H9 (cell line): ENCODE data around the gene ALG9. TPM values are rescaled to one million over a fixed set of nuclear protein-coding genes. Genes with fewer than 3 reads are reported as not detected.

Experiments used
- DNase-seq: peaks from one replicate; pipeline ENCODE4 v3.0.0-alpha.2; 2017
- H2AFZ ChIP-seq: one replicate; pipeline ENCODE4 v1.6.1; 2013; ENCODE audit warnings: mild to moderate bottlenecking, low read length, control low read depth, moderate library complexity
- H2AK5ac ChIP-seq: 2 replicates; pipeline ENCODE4 v1.6.1; 2013; ENCODE audit warnings: low read length, control low read depth, mixed read lengths; ENCODE audit not compliant: insufficient read length
- H2BK120ac ChIP-seq: one replicate; pipeline ENCODE4 v1.6.1; 2013; ENCODE audit warnings: low read depth, mild to moderate bottlenecking, low read length, control low read depth, inconsistent platforms; ENCODE audit not compliant: poor library complexity, severe bottlenecking
- H2BK12ac ChIP-seq: 2 replicates; pipeline ENCODE4 v1.6.1; 2013; ENCODE audit warnings: low read length, control low read depth, mixed read lengths, low read depth; ENCODE audit not compliant: insufficient read length
- H2BK15ac ChIP-seq: 2 replicates; pipeline ENCODE4 v1.6.1; 2013; ENCODE audit warnings: low read depth, low read length, control low read depth
- H2BK20ac ChIP-seq: one replicate; pipeline ENCODE4 v1.6.1; 2013; ENCODE audit warnings: low read depth, mild to moderate bottlenecking, low read length, control low read depth, inconsistent platforms; ENCODE audit not compliant: poor library complexity, severe bottlenecking
- H2BK5ac ChIP-seq: 2 replicates; pipeline ENCODE4 v1.6.1; 2013; ENCODE audit warnings: low read length, control low read depth, mixed read lengths; ENCODE audit not compliant: insufficient read length
- H3K14ac ChIP-seq: 2 replicates; pipeline ENCODE4 v1.6.1; 2013; ENCODE audit warnings: low read length, control low read depth; ENCODE audit not compliant: insufficient read depth
- H3K18ac ChIP-seq: 2 replicates; pipeline ENCODE4 v1.6.1; 2013; ENCODE audit warnings: low read depth, mild to moderate bottlenecking, mixed read lengths, low read length, control low read depth; ENCODE audit not compliant: insufficient read length
- H3K23ac ChIP-seq: 2 replicates; pipeline ENCODE4 v1.6.1; 2013; ENCODE audit warnings: low read length, control low read depth, mixed read lengths, low read depth; ENCODE audit not compliant: insufficient read length
- H3K23me2 ChIP-seq: 2 replicates; pipeline ENCODE4 v1.6.1; 2013; ENCODE audit warnings: low read depth, mild to moderate bottlenecking, mixed read lengths, low read length, control low read depth; ENCODE audit not compliant: insufficient read length, poor library complexity, severe bottlenecking
- H3K27ac ChIP-seq: 2 replicates; pipeline ENCODE4 v1.5.1; 2013; ENCODE audit warnings: low read length, control low read depth, mixed read lengths, low read depth; ENCODE audit not compliant: insufficient read length
- H3K27me3 ChIP-seq: 2 replicates; pipeline ENCODE4 v1.6.1; 2013; ENCODE audit warnings: low read length, control low read depth, inconsistent platforms; ENCODE audit not compliant: insufficient read depth
- H3K4ac ChIP-seq: 2 replicates; pipeline ENCODE4 v1.6.1; 2013; ENCODE audit warnings: low read depth, mild to moderate bottlenecking, control low read depth, inconsistent platforms, low read length, moderate library complexity
- H3K4me1 ChIP-seq: 2 replicates; pipeline ENCODE4 v1.6.1; 2013; ENCODE audit warnings: low read length, control low read depth, inconsistent platforms; ENCODE audit not compliant: insufficient read depth
- H3K4me2 ChIP-seq: 2 replicates; pipeline ENCODE4 v1.6.1; 2013; ENCODE audit warnings: low read length, control low read depth, mixed read lengths; ENCODE audit not compliant: insufficient read length, insufficient read depth
- H3K56ac ChIP-seq: 2 replicates; pipeline ENCODE4 v1.6.1; 2013; ENCODE audit warnings: low read depth, mild to moderate bottlenecking, mixed read lengths, low read length, control low read depth; ENCODE audit not compliant: insufficient read length
- H3K79me1 ChIP-seq: 2 replicates; pipeline ENCODE4 v1.6.1; 2013; ENCODE audit warnings: low read depth, mild to moderate bottlenecking, moderate library complexity, low read length, control low read depth, inconsistent platforms; ENCODE audit not compliant: insufficient read depth, poor library complexity, severe bottlenecking
- H3K79me2 ChIP-seq: 2 replicates; pipeline ENCODE4 v1.6.1; 2013; ENCODE audit warnings: low read length, control low read depth, inconsistent platforms; ENCODE audit not compliant: insufficient read depth
- H3K9ac ChIP-seq: 2 replicates; pipeline ENCODE4 v1.6.1; 2013; ENCODE audit warnings: low read length, control low read depth, mixed read lengths; ENCODE audit not compliant: insufficient read length; ENCODE audit errors: extremely low read depth
- H3K9me3 ChIP-seq: one replicate; pipeline ENCODE4 v1.6.1; 2013; ENCODE audit warnings: low read depth, low read length, inconsistent platforms; ENCODE audit not compliant: control insufficient read depth
- H3T11ph ChIP-seq: one replicate; pipeline ENCODE4 v1.6.1; 2013; ENCODE audit warnings: mild to moderate bottlenecking, low read length, control low read depth, inconsistent platforms
- H4K20me1 ChIP-seq: one replicate; pipeline ENCODE4 v1.6.1; 2013; ENCODE audit not compliant: control insufficient read depth, insufficient read length, insufficient read depth
- H4K5ac ChIP-seq: 2 replicates; pipeline ENCODE4 v1.6.1; 2013; ENCODE audit warnings: low read depth, mild to moderate bottlenecking, mixed read lengths, low read length, control low read depth; ENCODE audit not compliant: insufficient read length
- H4K8ac ChIP-seq: replicated peaks from 2 replicates; pipeline ENCODE4 v1.6.1; 2013; ENCODE audit warnings: low read length, control low read depth, mixed read lengths, low read depth; ENCODE audit not compliant: insufficient read length
- H4K91ac ChIP-seq: 2 replicates; pipeline ENCODE4 v1.6.1; 2013; ENCODE audit warnings: low read depth, mild to moderate bottlenecking, moderate library complexity, mixed read lengths, low read length, control low read depth; ENCODE audit not compliant: insufficient read length
- H3K27ac Mint-ChIP-seq, 3 experiments: 2 replicates in 2 of 3; 3 replicates in 1 of 3; pipeline ENCODE4 v1.8.0; 2020 to 2021; ENCODE audit warnings: mixed read lengths in 3 of 3, mild to moderate bottlenecking in 1 of 3, moderate library complexity in 1 of 3
- H3K27me3 Mint-ChIP-seq: 2 replicates; pipeline ENCODE4 v1.8.0; 2021; ENCODE audit warnings: low read depth, mild to moderate bottlenecking, moderate library complexity, mixed read lengths
- H3K36me3 Mint-ChIP-seq, 3 experiments: 2 replicates in 2 of 3; 3 replicates in 1 of 3; pipeline ENCODE4 v1.8.0; 2020 to 2021; ENCODE audit warnings: low read depth in 3 of 3, mixed read lengths in 3 of 3; ENCODE audit not compliant: insufficient read depth in 1 of 3
- H3K4me1 Mint-ChIP-seq, 2 experiments: 2 replicates each; pipeline ENCODE4 v1.8.0; 2020; ENCODE audit warnings: mixed read lengths in 2 of 2
- H3K4me3 Mint-ChIP-seq, 2 experiments: 2 replicates in 1 of 2; 3 replicates in 1 of 2; pipeline ENCODE4 v1.8.0; 2020 to 2021; ENCODE audit warnings: mild to moderate bottlenecking in 2 of 2, mixed read lengths in 2 of 2, moderate library complexity in 1 of 2
- H3K9me3 Mint-ChIP-seq, 2 experiments: 2 replicates in 1 of 2; 3 replicates in 1 of 2; pipeline ENCODE4 v1.8.0; 2020; ENCODE audit warnings: mild to moderate bottlenecking in 2 of 2, mixed read lengths in 2 of 2, moderate library complexity in 1 of 2
- WGBS: extraction: QIAGEN DNeasy Blood & Tissue Kit; methylation state at CpG from one replicate; pipeline ENCODE4 v1.1.7; 2013; ENCODE audit warnings: missing lambda C conversion rate, low lambda C conversion rate, mixed read lengths; ENCODE audit not compliant: insufficient read length; ENCODE audit errors: extremely low coverage; 5-methylcytosine and 5-hydroxymethylcytosine counted together
- total RNA-seq: library from RNA; stranded (reverse); gene quantifications from 2 replicates; pipeline ENCODE4 v1.2.1, GENCODE V29; 2021
- TF ChIP-seq, protein P1 (sequence below): fragments of 200-600 bp; sonication (generic); conservative IDR thresholded peaks from 3 replicates; pipeline ENCODE4 v1.8.0; 2021; ENCODE audit warnings: antibody characterized with exemption, mild to moderate bottlenecking

The ALG9 gene
- total RNA-seq, 1 experiment from 2014 or later = 26.0 TPM

- peak overlapping the region; percentile 85 for H3K4me2 ChIP-seq
- no peak overlapping the region for H2BK20ac ChIP-seq
- Mint-ChIP-seq H3K4me3 (peak overlapping the region; percentile 99 to 100), H3K9me3 (no peaks in the 10 kb centered on the region), H3K27me3 (no peaks in the 10 kb centered on the region), H3K27ac (peak overlapping the region; percentile 17 to 100 (median 99); a peak in 5 of 7 replicates), H3K36me3 (peaks cover 22 to 45% (median 39%) of the 10 kb centered on the region in 3 experiments), H3K4me1 (peaks cover 30 to 41% of the 10 kb centered on the region in 2 experiments)
- no peaks in the 10 kb centered on the region for H3K9me3 ChIP-seq
- H3K79me1 ChIP-seq = peaks cover 6% of the 10 kb centered on the region
- H2BK12ac ChIP-seq = no peak overlapping the region
- TF ChIP-seq, protein P1, sequence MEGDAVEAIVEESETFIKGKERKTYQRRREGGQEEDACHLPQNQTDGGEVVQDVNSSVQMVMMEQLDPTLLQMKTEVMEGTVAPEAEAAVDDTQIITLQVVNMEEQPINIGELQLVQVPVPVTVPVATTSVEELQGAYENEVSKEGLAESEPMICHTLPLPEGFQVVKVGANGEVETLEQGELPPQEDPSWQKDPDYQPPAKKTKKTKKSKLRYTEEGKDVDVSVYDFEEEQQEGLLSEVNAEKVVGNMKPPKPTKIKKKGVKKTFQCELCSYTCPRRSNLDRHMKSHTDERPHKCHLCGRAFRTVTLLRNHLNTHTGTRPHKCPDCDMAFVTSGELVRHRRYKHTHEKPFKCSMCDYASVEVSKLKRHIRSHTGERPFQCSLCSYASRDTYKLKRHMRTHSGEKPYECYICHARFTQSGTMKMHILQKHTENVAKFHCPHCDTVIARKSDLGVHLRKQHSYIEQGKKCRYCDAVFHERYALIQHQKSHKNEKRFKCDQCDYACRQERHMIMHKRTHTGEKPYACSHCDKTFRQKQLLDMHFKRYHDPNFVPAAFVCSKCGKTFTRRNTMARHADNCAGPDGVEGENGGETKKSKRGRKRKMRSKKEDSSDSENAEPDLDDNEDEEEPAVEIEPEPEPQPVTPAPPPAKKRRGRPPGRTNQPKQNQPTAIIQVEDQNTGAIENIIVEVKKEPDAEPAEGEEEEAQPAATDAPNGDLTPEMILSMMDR = no peak
- 0 out of 2 replicates have a peak, but pooled peaks cover 5% of the 10 kb centered on the region for H3K79me2 ChIP-seq
- H4K91ac ChIP-seq = no peak overlapping the region
- peaks cover 3% of the 10 kb centered on the region; the same call in 1 of the 2 replicates for H3K4me1 ChIP-seq
- H3K9ac ChIP-seq = peak overlapping the region; percentile 77
- H3K56ac ChIP-seq = no peak overlapping the region
- peaks cover 11% of the 10 kb centered on the region for H3K23me2 ChIP-seq
- no peak overlapping the region for H3K23ac ChIP-seq
- H4K8ac ChIP-seq = no peak overlapping the region
- H4K20me1 ChIP-seq = no peaks in the 10 kb centered on the region
- H3K4ac ChIP-seq = no peak overlapping the region
- H2AK5ac ChIP-seq = no peak overlapping the region
- H2BK120ac ChIP-seq = no peak overlapping the region
- no peak overlapping the region for H4K5ac ChIP-seq
- H2AFZ ChIP-seq = no peak overlapping the region
- H2BK15ac ChIP-seq = no peak overlapping the region
- H3K14ac ChIP-seq = peak overlapping the region; percentile 94; the same call in 1 of the 2 replicates
- H3K27me3 ChIP-seq = no peaks in the 10 kb centered on the region
- H2BK5ac ChIP-seq = no peak overlapping the region
- no peak for DNase-seq
- no peak overlapping the region for H3K27ac ChIP-seq
- H3K18ac ChIP-seq = no peak overlapping the region
- no CpG with 5 or more reads among the region's 28 CpGs for WGBS
- H3T11ph ChIP-seq = no peak overlapping the region
Measured at GRCh38 chr11:111765320-111765983, 105.9 kb downstream of the ALG9 start.
